Right kidney (tissue), 1 donor: Measurements from ENCODE around the gene BCL2L2.

Source experiments
- DNase-seq: peaks from one replicate; pipeline ENCODE4 v3.0.0-alpha.2; 2016

The BCL2L2 gene

DNA sequence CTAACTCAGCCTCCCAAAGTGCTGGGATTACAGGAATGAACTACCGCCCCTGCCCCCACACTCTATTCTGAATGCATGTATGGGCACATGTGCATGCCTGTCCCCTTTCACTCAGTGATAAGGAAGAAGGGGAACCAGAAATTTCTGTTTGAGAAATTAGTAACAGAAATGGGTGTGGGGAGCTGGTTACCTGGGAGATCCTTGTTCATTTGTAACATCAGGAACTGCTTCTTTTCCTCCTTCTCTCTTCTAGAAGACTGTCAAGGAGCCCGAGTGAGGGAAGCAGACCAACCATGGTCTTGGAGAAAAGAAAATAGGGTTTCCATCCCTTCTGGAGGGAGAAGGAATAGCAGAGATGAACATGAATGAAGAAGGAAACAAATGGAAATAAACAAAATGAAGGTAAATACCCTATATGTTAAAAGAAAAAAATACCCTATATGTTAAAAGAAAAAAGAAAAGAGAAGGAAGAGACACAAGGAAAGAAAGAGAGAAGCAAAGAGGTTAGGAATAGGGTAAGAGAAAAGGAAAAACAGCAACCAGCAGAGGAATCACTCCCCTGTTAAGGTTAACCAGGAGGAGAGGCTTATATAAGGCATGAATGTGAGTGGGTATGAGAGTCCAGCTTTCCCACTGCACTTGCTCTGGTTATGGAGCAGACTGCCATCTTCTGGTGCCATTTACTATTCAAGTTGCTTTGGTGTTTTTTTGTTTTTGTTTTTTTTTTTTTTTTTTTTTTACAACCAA lies 7.2 kb upstream of the BCL2L2 start:
- no peak for DNase-seq

DNA sequence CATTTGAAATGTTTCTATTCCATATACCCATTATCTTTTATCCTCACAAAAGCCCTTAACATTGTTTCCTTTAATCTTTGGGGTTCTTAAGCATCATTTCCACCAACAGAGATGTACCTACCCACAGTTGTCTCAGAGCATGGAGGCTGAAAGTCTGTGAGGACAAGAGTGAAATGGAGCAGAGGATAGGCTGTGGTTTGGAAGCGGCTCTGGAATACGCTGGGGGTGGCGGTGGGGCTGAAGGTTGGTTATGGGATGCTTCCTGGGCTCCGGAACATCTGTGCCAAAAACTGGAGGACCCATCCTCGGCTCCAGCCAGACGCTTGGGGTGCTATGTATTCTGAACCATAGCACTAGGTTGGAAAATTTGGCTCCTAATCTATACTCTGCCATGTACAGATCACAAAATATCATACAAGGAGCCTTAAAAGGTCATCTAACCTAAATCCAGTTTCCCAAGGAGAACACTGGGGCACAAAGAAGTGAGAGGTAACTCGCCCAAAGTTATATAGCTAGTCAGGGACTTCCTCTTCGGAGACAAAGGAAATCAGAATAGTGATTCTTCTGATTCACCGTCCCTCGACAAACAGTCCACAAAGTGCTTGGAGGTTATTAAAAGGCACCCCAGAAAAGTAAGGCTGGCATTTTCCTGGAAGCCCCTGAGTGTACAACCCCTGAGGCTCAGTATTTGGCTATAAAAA lies 6.5 kb upstream of the BCL2L2 start:
- DNase-seq, result no peak

DNA sequence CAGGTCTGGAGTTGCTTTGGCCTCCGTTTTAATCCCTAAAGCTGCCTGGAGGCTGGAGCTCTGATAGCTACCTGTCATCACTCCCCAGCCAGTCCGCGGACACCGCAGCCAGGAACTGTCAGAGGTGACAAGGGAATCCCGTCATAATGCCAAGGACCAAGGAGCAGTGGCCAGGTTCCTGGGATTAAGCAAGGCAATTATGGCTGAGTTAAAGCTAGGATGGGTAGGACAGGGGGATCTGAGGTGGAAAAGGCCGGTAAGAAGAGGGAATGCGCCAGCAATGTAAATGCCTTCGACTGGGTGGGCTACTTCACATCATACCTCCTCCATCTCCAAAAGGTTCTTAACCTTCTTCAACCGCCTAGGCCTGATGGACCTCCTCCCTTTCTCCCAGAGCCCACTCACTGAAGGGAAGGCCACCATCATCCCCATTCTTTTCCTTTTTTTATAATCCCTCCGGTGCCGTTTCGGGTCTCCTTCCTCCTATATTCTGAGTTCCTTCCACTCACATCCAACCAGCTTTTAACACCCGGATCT lies 5.9 kb upstream of the BCL2L2 start:
- DNase-seq, result peak; percentile 67

DNA sequence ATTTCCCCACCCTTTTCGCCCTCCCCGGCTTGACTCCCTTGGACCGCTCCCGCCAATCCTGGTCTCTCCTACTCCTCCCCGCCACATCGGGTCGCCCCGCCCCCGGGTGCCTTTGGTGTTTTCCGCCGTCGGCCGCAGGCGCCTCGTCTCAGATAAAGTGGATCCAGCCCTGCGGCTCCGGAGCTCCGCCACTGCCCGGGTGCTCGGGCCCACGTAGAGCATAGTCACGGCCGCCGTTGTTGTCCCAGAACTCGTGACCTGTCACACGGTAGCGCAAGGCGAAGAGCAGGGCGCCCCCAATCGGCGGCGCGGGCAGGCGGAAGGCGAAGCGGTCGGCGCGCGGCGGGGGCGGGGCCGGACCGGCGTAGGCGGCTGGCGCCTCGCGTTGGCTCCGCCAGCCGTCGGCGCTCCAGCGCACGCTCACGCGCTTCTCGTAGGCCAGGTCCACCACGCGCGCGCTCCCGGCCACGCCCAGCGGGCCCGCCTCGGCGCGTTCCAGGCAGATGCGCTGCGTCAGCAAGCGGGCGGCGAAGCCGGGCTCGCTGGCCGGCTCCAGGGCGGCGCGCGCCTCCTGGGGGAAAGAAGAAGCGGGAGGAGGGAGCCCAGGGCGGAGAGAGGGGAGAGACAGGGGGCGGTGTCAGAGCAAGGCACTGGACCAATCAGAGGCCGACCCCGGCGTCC lies 5.2 kb upstream of the BCL2L2 start:
- peak; percentile 98 for DNase-seq

DNA sequence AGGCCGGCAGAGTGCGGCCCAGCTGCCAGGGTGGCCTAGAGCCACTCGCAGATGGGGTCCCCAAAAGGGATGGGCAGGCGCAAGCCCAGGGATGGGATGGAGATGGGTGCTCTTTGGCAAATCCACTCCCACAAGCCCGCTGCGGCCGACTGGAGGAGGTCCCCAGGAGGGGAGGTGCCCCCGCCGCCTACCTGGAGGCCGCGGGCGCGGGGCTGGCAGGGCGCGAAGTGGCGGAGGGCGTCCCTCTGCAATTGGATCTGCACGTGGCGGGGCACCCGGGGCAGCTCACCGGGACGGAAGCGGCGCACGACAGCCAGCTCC lies 4.7 kb upstream of the BCL2L2 start:
- DNase-seq, result peak; percentile 98

DNA sequence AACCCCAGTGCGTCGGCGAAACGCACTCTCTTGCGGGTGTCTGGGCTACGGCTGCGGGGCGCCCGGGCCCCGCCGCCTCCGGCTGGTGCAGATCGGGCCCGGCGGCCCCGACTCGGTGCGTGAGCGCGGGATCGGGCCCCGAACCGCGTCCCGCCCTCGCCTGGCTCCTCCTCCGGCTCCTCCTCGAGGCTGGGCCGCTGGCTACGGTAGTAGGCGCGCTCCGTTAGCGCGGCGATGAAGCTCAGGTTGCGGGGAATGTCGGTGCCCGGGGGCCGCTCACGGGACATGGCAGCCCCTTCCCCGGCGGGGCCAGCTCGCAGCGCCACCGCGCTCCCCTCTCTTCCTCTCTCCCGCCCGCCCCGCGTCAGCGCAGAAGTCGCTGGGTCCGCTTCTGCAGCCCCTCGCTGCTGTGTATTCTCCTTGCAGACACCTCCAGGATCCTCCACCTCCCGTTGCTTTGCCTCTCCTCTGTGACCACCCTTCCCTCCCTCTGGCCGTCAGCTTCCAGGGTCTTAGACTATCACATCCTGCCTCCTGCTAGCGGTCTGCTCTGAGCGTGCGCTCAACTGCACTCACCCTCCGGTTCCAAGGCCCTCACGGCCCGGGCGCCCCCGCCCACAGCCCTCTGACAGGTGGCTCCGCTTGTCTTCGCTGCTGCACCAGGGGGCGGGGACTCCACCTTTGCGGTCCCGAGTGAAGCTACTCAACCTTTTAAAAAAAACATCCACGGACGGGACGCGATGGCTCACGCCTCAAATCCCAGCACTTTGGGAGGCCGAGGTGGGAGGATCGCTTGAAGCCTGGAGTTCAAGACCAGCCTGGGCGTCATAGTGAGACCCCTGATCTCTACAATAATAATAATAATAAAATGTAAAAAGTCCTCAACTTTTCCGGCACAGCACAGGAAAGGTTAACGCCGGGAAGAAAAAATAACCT lies 4.1 kb upstream of the BCL2L2 start, which contains the start of gene PPP1R3E:
PPP1R3E (minus strand) TSS at position 570 of the 936 bp plus-strand sequence; CDS start at position 287, 283 bp downstream.
- peak; percentile 93 for DNase-seq

DNA sequence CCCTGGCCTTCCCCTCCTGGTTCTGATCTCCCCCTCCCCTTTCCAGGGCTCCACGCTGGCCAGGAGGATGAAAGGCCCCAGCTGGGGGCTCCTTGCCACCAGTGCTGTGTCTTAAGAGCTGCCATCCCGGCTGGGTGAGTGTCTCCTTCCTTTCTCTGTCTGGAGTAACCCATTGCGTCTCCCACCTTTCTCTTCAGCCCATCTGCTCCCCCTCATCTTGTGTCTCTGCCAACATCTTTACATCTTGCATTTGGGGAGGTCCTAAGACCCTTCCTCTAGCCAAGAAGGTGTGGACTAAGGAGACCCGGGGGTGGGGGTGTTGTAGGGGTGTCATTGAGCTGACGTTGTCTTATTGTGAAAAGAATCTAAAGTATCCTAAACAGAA lies 505 bp downstream of the BCL2L2 start:
- DNase-seq, result no peak

DNA sequence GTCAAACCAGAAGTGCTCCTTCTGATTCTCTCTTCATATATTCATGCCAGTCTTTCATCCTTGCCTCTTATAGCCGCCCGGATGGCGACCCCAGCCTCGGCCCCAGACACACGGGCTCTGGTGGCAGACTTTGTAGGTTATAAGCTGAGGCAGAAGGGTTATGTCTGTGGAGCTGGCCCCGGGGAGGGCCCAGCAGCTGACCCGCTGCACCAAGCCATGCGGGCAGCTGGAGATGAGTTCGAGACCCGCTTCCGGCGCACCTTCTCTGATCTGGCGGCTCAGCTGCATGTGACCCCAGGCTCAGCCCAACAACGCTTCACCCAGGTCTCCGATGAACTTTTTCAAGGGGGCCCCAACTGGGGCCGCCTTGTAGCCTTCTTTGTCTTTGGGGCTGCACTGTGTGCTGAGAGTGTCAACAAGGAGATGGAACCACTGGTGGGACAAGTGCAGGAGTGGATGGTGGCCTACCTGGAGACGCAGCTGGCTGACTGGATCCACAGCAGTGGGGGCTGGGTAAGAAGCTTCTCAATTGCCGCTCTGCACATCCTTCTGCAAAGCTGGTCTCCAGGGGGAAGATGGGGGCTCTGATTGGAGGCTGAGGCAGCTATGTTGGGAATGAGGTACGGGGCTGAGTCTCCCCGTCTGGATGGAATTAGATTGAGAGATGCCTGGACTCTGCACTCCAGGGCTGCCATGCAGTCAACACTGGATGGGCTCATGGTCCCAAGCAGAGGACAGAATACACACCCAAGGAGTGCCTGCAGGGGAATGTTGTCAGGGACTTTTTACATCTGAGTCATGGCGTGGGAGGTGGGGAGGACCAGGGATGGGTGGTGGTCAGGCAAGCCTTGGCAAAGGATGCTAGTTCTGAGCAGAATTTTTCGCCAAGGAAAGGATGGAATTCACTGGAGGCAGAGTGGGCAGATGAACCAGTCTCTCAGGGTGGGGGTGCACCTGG lies 1.3 kb downstream of the BCL2L2 start:
- no peak for DNase-seq

DNA sequence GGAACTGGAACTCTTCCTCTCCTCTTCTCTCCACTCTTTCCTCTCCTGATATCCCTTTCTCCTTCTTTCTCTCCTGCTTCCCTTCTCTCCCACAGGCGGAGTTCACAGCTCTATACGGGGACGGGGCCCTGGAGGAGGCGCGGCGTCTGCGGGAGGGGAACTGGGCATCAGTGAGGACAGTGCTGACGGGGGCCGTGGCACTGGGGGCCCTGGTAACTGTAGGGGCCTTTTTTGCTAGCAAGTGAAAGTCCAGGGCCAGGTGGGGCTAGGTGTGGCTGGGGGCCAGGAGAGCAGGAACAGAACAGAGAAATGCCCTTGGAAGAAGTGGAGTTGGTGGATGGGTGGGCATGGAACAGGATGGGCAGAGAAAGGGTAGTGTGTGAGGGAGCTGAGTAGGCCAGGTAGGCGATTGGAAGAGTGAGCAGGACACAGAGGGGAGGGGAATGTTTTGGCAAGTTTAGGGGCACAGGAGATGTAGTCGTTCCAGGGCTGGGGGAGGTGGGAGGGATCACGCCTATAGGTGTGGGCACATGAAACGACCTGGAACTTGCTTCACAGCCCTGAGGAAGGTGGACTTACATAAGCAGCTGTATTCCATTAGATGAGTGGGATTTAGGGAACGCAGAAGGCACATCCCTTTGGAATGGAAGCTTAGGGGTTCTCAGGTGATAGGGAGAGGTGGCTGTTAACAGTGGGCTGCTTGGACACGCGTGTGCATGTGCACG lies 2.2 kb downstream of the BCL2L2 start:
- DNase-seq, result no peak

- no peak for DNase-seq
Observed at GRCh38 chr14:23310546-23310945, 3.9 kb downstream of the BCL2L2 start.

DNA sequence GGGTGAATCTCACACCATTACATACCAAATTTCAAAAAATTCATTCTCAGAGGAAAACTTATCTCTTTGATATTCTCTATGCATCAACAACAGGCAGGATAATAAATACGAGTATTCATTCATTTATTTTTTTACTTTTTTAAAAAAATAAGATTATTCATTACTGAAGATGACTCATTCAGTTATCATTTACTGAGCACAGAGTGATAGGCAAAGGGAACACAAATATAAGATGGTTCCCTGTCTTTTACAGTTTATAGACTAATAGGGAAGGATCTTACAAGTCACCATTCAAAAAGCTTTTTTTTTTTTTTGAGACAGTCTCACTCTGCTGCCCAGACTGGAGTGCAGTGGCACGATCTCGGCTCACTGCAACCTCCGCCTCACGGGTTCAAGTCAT lies 9.7 kb downstream of the BCL2L2 start:
- DNase-seq, result no peak

- DNase-seq, result no peak
Observed at GRCh38 chr14:23319746-23320583, 13.3 kb downstream of the BCL2L2 start.

GRCh38 chr14:23320584-23321571 lies 14.2 kb downstream of the BCL2L2 start, which contains the start of gene PABPN1:
Gene PABPN1, plus strand, starts transcription at chr14:23321457. Its CDS starts 13 bp downstream, at chr14:23321470.
- peak; percentile 90 for DNase-seq

DNA sequence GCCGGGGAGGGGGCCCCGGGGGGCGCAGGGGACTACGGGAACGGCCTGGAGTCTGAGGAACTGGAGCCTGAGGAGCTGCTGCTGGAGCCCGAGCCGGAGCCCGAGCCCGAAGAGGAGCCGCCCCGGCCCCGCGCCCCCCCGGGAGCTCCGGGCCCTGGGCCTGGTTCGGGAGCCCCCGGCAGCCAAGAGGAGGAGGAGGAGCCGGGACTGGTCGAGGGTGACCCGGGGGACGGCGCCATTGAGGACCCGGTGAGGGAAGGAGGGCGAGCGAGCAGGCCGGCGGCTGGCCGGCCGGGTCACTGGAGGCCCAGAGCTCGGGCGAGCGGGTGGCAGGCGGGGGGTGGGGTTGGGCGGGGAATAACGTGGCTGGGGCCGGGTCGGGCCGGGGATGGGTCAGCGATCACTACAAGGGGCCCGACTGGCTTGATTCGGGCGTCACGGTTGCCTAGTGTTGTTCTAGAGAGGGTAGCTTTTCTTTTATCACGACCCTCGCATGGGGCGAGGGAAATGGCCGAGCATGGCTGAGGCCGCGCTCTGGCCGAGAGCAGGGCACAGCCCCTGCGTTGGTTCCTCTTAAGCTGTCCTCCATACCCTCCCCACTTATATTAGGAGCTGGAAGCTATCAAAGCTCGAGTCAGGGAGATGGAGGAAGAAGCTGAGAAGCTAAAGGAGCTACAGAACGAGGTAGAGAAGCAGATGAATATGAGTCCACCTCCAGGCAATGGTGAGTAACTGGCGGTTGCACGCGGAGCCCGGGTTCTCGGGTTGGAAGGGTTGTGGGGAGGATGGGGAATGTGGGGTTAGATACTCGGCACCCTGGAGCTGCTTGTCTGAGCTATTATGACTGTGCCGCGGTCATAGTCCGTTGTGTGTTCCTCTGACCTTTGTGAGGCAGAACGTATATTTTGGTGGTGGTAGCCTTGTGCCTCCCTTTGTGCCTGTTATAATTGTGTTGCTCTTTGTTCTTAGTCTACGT lies 15.2 kb downstream of the BCL2L2 start:
- DNase-seq, result peak; percentile 78

DNA sequence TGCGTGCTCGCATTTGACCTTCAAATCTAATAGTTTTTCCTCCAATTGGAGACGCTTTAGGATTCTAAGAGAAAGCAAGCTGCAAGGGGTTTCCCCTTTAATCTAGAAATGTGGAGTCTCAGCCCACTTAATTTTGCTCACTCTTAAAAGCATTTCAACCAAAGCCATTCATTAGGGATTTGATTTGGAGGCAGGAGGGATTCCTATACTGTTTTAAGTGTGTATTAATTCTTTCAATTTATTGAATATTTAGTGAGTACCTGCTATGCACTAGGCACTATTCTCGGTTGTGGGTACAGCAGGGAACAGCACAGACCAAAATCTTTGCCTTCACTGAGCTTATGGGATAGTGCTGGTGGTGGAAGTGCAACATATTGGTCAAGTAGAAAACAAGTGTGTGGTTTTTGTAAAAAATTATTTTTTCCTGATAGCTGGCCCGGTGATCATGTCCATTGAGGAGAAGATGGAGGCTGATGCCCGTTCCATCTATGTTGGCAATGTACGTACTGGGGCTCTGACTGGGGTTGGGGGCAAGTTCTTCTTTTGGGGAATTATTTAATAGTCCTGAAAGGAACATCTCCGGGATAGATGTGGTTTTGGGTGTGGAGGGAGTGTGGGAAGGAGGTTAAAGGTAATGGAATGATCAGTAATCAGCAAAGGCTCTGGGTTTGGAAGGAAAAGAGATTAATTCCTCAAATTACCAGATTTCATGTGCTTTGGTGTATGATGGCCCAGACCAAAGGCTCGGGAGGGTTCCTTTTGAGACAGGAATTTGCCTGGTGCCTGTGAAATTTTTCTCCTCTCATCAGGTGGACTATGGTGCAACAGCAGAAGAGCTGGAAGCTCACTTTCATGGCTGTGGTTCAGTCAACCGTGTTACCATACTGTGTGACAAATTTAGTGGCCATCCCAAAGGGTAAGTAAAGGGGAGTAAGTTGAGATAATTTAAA lies 16.2 kb downstream of the BCL2L2 start:
- no peak for DNase-seq
